HepG2 (cell line): ENCODE measurements around the gene PKMYT1. TPM values are rescaled to one million over a fixed set of nuclear protein-coding genes. Genes with fewer than 3 reads are reported as not detected.
A peak's percentile ranks its signal among the peaks of the same experiment; 100 is the strongest.

Experiments used
- CCAR2 ChIP-seq: fragments of 200-400 bp; formaldehyde crosslinking; optimal IDR thresholded peaks from 2 replicates; pipeline ENCODE3; 2018; ENCODE audit warnings: low read depth, mild to moderate bottlenecking, low read length, moderate library complexity
- CHD2 ChIP-seq: IDR thresholded peaks from 2 replicates; pipeline ENCODE4 v1.6.1; 2011; ENCODE audit warnings: low read depth, low read length, improper control_type of control experiment
- ESRRA ChIP-seq: sonication (generic); formaldehyde crosslinking; IDR thresholded peaks from 2 replicates; pipeline ENCODE4 v1.5.1; 2020; ENCODE audit warnings: mild to moderate bottlenecking, low read depth, missing genetic modification reagents
- HDAC6 ChIP-seq: fragments of 200-600 bp; sonication (generic); IDR thresholded peaks from 2 replicates; pipeline ENCODE4 v1.7.0; 2017; ENCODE audit warnings: mild to moderate bottlenecking, antibody characterized with exemption, low read length, low read depth
- KDM5B ChIP-seq: sonication (generic); formaldehyde crosslinking; IDR thresholded peaks from 2 replicates; pipeline ENCODE4 v1.4.0; 2020; ENCODE audit warnings: missing genetic modification reagents, mild to moderate bottlenecking, borderline replicate concordance
- KLF13 ChIP-seq: sonication (generic); formaldehyde crosslinking; IDR thresholded peaks from 2 replicates; pipeline ENCODE4 v1.4.0; 2020; ENCODE audit warnings: mild to moderate bottlenecking, missing genetic modification reagents
- MBD4 ChIP-seq: IDR thresholded peaks from 2 replicates; pipeline ENCODE4 v1.6.1; 2012; ENCODE audit warnings: low read length, inconsistent platforms, borderline replicate concordance
- NFIC ChIP-seq: IDR thresholded peaks from 2 replicates; pipeline ENCODE4 v1.6.1; 2012; ENCODE audit warnings: mild to moderate bottlenecking, low read length, inconsistent platforms
- POLR2A ChIP-seq, 2 experiments: IDR thresholded peaks; 2 replicates each; pipeline ENCODE4 v1.6.1; 2011; ENCODE audit warnings: low read depth in 2 of 2, low read length in 2 of 2, mild to moderate bottlenecking in 1 of 2, moderate library complexity in 1 of 2; ENCODE audit not compliant: insufficient read depth in 1 of 2
- SATB2 ChIP-seq: sonication (generic); formaldehyde crosslinking; IDR thresholded peaks from 2 replicates; pipeline ENCODE4 v1.5.0; 2020; ENCODE audit warnings: missing genetic modification reagents
- SOX6 ChIP-seq, 2 experiments: fragments of 450-650 bp in 1 of 2; sonication (generic) in 1 of 2; formaldehyde crosslinking in 1 of 2; IDR thresholded peaks; 2 replicates each; pipeline versions ENCODE4 v1.4.0 to v1.6.1; 2017 to 2020; ENCODE audit warnings: antibody characterized with exemption in 1 of 2, mild to moderate bottlenecking in 1 of 2, missing genetic modification reagents in 1 of 2
- ZFP1 ChIP-seq: IDR thresholded peaks from 2 replicates; pipeline ENCODE4 v1.6.1; 2016
- ZNF468 ChIP-seq: sonication (generic); formaldehyde crosslinking; IDR thresholded peaks from 2 replicates; pipeline ENCODE4 v1.8.0; 2022; ENCODE audit warnings: mild to moderate bottlenecking, moderate library complexity, missing genetic modification reagents
- ZNF570 ChIP-seq: sonication (generic); formaldehyde crosslinking; IDR thresholded peaks from 2 replicates; pipeline ENCODE4 v1.4.0; 2020; ENCODE audit warnings: mild to moderate bottlenecking, missing genetic modification reagents, borderline replicate concordance
- polyA plus RNA-seq, 8 experiments: library from polyadenylated mRNA; depleted of rRNA in 3 of 8; stranded (reverse) in 7 of 8; unstranded in 1 of 8; fragments of >200 nt; fragmentation: Illumina TruSeq in 4 of 8; extraction: Trizol in 4 of 8; gene quantifications; 2 replicates each; pipeline versions ENCODE4 v1.2.1 to v1.2.3, GENCODE V29; 2011 to 2016; ENCODE audit warnings: low read depth in 4 of 8, missing spikeins in 1 of 8, mixed read lengths in 1 of 8; ENCODE audit not compliant: insufficient read depth in 1 of 8
- total RNA-seq, 5 experiments: library from RNA; depleted of rRNA; stranded (reverse); fragments of >200 nt; fragmentation: Illumina TruSeq; extraction: Trizol; gene quantifications; 2 replicates each; pipeline ENCODE4 v1.2.3, GENCODE V29; 2016; ENCODE audit warnings: low read depth in 1 of 5
- TF ChIP-seq, protein P1 (sequence below), 2 experiments: sonication (generic) in 1 of 2; formaldehyde crosslinking in 1 of 2; IDR thresholded peaks; 2 replicates each; pipeline versions ENCODE4 v1.4.0 to v1.6.1; 2018 to 2020; ENCODE audit warnings: missing genetic modification reagents in 2 of 2, borderline replicate concordance in 1 of 2, low read depth in 1 of 2, mild to moderate bottlenecking in 1 of 2, missing biosample characterization in 1 of 2
- TF ChIP-seq, protein P2 (sequence below): sonication (generic); formaldehyde crosslinking; IDR thresholded peaks from 2 replicates; pipeline ENCODE4 v1.8.0; 2022; ENCODE audit warnings: missing genetic modification reagents, low read depth, mild to moderate bottlenecking, borderline replicate concordance
- TF ChIP-seq, protein P3 (sequence below): sonication (generic); formaldehyde crosslinking; IDR thresholded peaks from 2 replicates; pipeline ENCODE4 v1.8.0; 2022; ENCODE audit warnings: mild to moderate bottlenecking, missing genetic modification reagents, moderate library complexity
- TF ChIP-seq, protein P4 (sequence below): IDR thresholded peaks from 2 replicates; pipeline ENCODE4 v1.6.1; 2018; ENCODE audit warnings: missing genetic modification reagents
- TF ChIP-seq, protein P5 (sequence below): sonication (generic); formaldehyde crosslinking; IDR thresholded peaks from 2 replicates; pipeline ENCODE4 v1.4.0; 2020; ENCODE audit warnings: mild to moderate bottlenecking, missing genetic modification reagents, borderline replicate concordance

PKMYT1 gene
- total and polyA plus RNA-seq, 2 of the 13 experiments (the other 11 are each of a cell fraction or from before 2014, with no cell fraction given), result 7.0 to 27.8 TPM

DNA sequence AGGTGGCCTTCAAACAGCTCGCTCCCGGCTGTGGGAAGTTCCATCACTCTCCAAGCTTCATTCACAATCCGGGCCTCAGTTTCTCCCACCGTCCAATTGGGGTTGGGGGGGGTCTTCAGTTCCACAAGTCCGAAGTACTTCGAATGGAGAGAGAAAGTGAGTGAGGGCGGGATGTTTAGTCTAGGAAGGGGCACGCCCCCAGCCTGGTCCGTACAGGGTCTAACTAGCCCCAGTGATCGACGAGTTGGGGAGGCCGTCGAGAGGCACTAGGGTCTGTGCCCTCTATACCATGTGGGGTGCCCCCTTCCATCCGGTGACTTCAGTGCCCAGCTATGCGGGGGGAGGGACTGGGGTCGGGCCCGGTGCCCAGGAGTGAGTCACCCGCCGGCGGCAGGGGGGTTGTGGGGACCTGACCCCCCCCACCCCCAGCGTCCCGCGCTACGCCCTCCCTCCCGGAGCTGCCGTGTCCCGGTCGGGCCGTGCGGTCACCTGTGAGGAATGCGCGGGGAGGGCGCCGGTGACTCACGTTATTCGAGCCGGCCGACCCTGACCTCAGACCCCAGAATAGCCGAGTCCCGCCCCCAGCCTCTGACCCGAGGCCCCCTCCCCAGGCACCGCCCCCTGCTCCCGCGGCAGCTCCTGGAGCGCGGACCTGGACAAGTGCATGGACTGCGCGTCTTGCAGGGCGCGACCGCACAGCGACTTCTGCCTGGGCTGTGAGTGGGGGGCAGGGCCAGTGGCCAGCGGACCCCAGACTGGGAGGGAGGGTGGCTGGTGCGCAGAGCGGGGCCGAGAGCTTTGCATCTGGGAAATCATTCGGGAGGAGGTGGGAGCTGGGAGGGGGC, 40.6 kb upstream of the PKMYT1 start (continued):
- TF ChIP-seq, protein P1, sequence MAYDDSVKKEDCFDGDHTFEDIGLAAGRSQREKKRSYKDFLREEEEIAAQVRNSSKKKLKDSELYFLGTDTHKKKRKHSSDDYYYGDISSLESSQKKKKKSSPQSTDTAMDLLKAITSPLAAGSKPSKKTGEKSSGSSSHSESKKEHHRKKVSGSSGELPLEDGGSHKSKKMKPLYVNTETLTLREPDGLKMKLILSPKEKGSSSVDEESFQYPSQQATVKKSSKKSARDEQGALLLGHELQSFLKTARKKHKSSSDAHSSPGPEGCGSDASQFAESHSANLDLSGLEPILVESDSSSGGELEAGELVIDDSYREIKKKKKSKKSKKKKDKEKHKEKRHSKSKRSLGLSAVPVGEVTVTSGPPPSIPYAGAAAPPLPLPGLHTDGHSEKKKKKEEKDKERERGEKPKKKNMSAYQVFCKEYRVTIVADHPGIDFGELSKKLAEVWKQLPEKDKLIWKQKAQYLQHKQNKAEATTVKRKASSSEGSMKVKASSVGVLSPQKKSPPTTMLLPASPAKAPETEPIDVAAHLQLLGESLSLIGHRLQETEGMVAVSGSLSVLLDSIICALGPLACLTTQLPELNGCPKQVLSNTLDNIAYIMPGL (CRISPR knock-in tag; IDR thresholded peaks at IDR 0.05; ENCODE audit: borderline replicate concordance in 1 of 2, low read depth in 1 of 2), result peak; percentile 44 to 64; a peak in 3 of 4 replicates
- TF ChIP-seq, protein P2, sequence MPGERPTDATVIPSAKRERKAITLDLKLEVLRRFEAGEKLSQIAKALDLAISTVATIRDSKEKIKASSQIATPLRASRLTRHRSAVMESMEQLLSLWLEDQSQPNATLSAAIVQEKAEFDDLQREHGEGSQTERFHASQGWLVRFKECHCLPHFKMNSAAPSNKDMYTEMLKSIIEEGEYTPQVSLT, result no peak
- TF ChIP-seq HDAC6 (no peak), POLR2A (IDR thresholded peaks at IDR 0.05; ENCODE audit: insufficient read depth in 1 of 2, low read depth in 2 of 2, low read length in 2 of 2) (peak in 1 of 2 experiments; percentile 67; a peak in 3 of 4 replicates), SOX6 (IDR thresholded peaks at IDR 0.05) (no peak), SOX6 (CRISPR knock-in tag; IDR thresholded peaks at IDR 0.05) (peak; percentile 76), KLF13 (CRISPR knock-in tag) (no peak), ZNF468 (no peak), ZFP1 (CRISPR knock-in tag) (no peak), NFIC (peak; percentile 62; the same call in 1 of the 2 replicates), KDM5B (CRISPR knock-in tag) (peak; percentile 38), SATB2 (CRISPR knock-in tag) (peak; percentile 79), ZNF570 (CRISPR knock-in tag) (0 out of 2 replicates have a peak, but pooled peaks have one; percentile 21), CCAR2 (no peak), MBD4 (no peak), ESRRA (CRISPR knock-in tag) (peak; percentile 15; the same call in 1 of the 2 replicates), CHD2 (no peak)
- TF ChIP-seq, protein P3, sequence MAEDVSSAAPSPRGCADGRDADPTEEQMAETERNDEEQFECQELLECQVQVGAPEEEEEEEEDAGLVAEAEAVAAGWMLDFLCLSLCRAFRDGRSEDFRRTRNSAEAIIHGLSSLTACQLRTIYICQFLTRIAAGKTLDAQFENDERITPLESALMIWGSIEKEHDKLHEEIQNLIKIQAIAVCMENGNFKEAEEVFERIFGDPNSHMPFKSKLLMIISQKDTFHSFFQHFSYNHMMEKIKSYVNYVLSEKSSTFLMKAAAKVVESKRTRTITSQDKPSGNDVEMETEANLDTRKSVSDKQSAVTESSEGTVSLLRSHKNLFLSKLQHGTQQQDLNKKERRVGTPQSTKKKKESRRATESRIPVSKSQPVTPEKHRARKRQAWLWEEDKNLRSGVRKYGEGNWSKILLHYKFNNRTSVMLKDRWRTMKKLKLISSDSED (CRISPR knock-in tag), result no peak
- TF ChIP-seq, protein P4, sequence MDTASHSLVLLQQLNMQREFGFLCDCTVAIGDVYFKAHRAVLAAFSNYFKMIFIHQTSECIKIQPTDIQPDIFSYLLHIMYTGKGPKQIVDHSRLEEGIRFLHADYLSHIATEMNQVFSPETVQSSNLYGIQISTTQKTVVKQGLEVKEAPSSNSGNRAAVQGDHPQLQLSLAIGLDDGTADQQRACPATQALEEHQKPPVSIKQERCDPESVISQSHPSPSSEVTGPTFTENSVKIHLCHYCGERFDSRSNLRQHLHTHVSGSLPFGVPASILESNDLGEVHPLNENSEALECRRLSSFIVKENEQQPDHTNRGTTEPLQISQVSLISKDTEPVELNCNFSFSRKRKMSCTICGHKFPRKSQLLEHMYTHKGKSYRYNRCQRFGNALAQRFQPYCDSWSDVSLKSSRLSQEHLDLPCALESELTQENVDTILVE (CRISPR knock-in tag), result peak; percentile 98
- TF ChIP-seq, protein P5, sequence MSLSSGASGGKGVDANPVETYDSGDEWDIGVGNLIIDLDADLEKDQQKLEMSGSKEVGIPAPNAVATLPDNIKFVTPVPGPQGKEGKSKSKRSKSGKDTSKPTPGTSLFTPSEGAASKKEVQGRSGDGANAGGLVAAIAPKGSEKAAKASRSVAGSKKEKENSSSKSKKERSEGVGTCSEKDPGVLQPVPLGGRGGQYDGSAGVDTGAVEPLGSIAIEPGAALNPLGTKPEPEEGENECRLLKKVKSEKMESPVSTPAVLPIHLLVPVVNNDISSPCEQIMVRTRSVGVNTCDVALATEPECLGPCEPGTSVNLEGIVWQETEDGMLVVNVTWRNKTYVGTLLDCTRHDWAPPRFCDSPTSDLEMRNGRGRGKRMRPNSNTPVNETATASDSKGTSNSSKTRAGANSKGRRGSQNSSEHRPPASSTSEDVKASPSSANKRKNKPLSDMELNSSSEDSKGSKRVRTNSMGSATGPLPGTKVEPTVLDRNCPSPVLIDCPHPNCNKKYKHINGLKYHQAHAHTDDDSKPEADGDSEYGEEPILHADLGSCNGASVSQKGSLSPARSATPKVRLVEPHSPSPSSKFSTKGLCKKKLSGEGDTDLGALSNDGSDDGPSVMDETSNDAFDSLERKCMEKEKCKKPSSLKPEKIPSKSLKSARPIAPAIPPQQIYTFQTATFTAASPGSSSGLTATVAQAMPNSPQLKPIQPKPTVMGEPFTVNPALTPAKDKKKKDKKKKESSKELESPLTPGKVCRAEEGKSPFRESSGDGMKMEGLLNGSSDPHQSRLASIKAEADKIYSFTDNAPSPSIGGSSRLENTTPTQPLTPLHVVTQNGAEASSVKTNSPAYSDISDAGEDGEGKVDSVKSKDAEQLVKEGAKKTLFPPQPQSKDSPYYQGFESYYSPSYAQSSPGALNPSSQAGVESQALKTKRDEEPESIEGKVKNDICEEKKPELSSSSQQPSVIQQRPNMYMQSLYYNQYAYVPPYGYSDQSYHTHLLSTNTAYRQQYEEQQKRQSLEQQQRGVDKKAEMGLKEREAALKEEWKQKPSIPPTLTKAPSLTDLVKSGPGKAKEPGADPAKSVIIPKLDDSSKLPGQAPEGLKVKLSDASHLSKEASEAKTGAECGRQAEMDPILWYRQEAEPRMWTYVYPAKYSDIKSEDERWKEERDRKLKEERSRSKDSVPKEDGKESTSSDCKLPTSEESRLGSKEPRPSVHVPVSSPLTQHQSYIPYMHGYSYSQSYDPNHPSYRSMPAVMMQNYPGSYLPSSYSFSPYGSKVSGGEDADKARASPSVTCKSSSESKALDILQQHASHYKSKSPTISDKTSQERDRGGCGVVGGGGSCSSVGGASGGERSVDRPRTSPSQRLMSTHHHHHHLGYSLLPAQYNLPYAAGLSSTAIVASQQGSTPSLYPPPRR (CRISPR knock-in tag), result no peak; the same call in none of the 2 replicates
